GM21576 (cell line): Measurements from ENCODE around the gene UNC119.

Experiments used
- ATAC-seq: cut with Tn5 transposase; IDR thresholded peaks from one replicate; pipeline ENCODE4 v1.9.1; 2021; ENCODE audit warnings: mild to moderate bottlenecking, moderate library complexity; ENCODE audit not compliant: unreplicated experiment

Gene UNC119

GRCh38 chr17:28500712-28501379, 51.6 kb downstream of the UNC119 start:
- no peak for ATAC-seq

- no peak for ATAC-seq
These were observed 52.6 kb downstream of the UNC119 start for GRCh38 chr17:28499684-28500357.

- no peak for ATAC-seq
These were observed 53.1 kb downstream of the UNC119 start for GRCh38 chr17:28499364-28499664.

GRCh38 chr17:28498652-28499363, 53.6 kb downstream of the UNC119 start:
- no peak for ATAC-seq

GRCh38 chr17:28497931-28498330, 54.5 kb downstream of the UNC119 start:
- no peak for ATAC-seq
